SK-N-SH (cell line): ENCODE data around the gene ADGRA1. TPM values are rescaled to one million over a fixed set of nuclear protein-coding genes. Genes with fewer than 3 reads are reported as not detected.

Experiments used
- CTCF ChIA-PET: fragments of 300-600, 350-600 bp; formaldehyde crosslinking; extraction: SDS; loops from one replicate; lab custom pipeline; 2021; lab: Yijun Ruan, JAX
- POLR2A ChIA-PET: fragments of 350-600 bp; sonication (Branson Sonifier 250); formaldehyde crosslinking; extraction: SDS; loops from one replicate; lab custom pipeline; 2020; ENCODE audit warnings: antibody characterized with exemption, inconsistent platforms; lab: Yijun Ruan, JAX
- DNase-seq: peaks from one replicate; pipeline ENCODE4 v3.0.0; 2012
- H2AFZ ChIP-seq: fragments of 200-600 bp; sonication (generic); 2 replicates; pipeline ENCODE4 v1.8.1; 2016; ENCODE audit warnings: antibody characterized with exemption, mild to moderate bottlenecking, low read depth
- H3F3A ChIP-seq: fragments of 200-600 bp; sonication (generic); replicated peaks from 2 replicates; pipeline ENCODE3; 2016; ENCODE audit warnings: antibody characterized with exemption, mild to moderate bottlenecking; ENCODE audit not compliant: insufficient read depth
- H3K27ac ChIP-seq, 2 experiments: fragments of 200-500 bp in 1 of 2; fragments of 200-600 bp in 1 of 2; sonication (Bioruptor generic) in 1 of 2; sonication (generic), shearing (Covaris generic) in 1 of 2; 2 replicates each; pipeline versions ENCODE4 v1.5.1 to v1.6.1; 2014 to 2016; ENCODE audit warnings: low read depth in 2 of 2, inconsistent platforms in 1 of 2, low read length in 1 of 2, mild to moderate bottlenecking in 1 of 2, mixed read lengths in 1 of 2
- H3K27me3 ChIP-seq: fragments of 200-600 bp; sonication (generic), shearing (Covaris generic); 2 replicates; pipeline ENCODE4 v1.6.1; 2016; ENCODE audit warnings: mixed run types; ENCODE audit not compliant: insufficient read depth
- H3K36me3 ChIP-seq, 2 experiments: fragments of 200-500 bp in 1 of 2; fragments of 200-600 bp in 1 of 2; sonication (Bioruptor generic) in 1 of 2; sonication (generic) in 1 of 2; replicated peaks in 1 of 2; 2 replicates each; pipeline versions ENCODE3 to v1.5.1; 2014 to 2016; ENCODE audit warnings: low read length in 1 of 2, mild to moderate bottlenecking in 1 of 2; ENCODE audit not compliant: insufficient read depth in 2 of 2, control insufficient read depth in 1 of 2
- H3K4me1 ChIP-seq, 2 experiments: fragments of 200-500 bp in 1 of 2; fragments of 200-600 bp in 1 of 2; sonication (Bioruptor generic) in 1 of 2; sonication (generic), shearing (Covaris generic) in 1 of 2; 2 replicates each; pipeline versions ENCODE4 v1.5.1 to v1.6.1; 2014 to 2016; ENCODE audit warnings: low read depth in 1 of 2, low read length in 1 of 2, mixed run types in 1 of 2; ENCODE audit not compliant: insufficient read depth in 2 of 2, control insufficient read depth in 1 of 2
- H3K4me2 ChIP-seq: fragments of 200-600 bp; sonication (generic), shearing (Covaris generic); 2 replicates; pipeline ENCODE4 v1.6.1; 2017; ENCODE audit warnings: mixed run types
- H3K4me3 ChIP-seq, 2 experiments: fragments of 200-500 bp in 1 of 2; fragments of 200-600 bp in 1 of 2; sonication (Bioruptor generic) in 1 of 2; sonication (generic), shearing (Covaris generic) in 1 of 2; 2 replicates each; pipeline versions ENCODE4 v1.5.1 to v1.8.1; 2014 to 2016; ENCODE audit warnings: low read depth in 2 of 2, inconsistent platforms in 1 of 2, low read length in 1 of 2, mild to moderate bottlenecking in 1 of 2, mixed read lengths in 1 of 2, moderate library complexity in 1 of 2
- H3K79me2 ChIP-seq: fragments of 200-600 bp; sonication (generic); 2 replicates; pipeline ENCODE4 v1.8.1; 2017; ENCODE audit warnings: mild to moderate bottlenecking; ENCODE audit not compliant: insufficient read depth
- H3K9ac ChIP-seq: fragments of 200-600 bp; sonication (generic); 2 replicates; pipeline ENCODE4 v1.6.1; 2017; ENCODE audit warnings: mixed run types
- H3K9me2 ChIP-seq: fragments of 200-600 bp; sonication (generic); 2 replicates; pipeline ENCODE4 v1.6.1; 2017; ENCODE audit warnings: mixed run types
- H3K9me3 ChIP-seq: fragments of 200-600 bp; sonication (generic); 2 replicates; pipeline ENCODE4 v1.6.1; 2017; ENCODE audit warnings: mixed run types, mild to moderate bottlenecking, moderate library complexity
- H4K20me1 ChIP-seq: fragments of 200-600 bp; sonication (generic); 2 replicates; pipeline ENCODE4 v1.6.1; 2017; ENCODE audit warnings: mild to moderate bottlenecking, mixed run types; ENCODE audit not compliant: insufficient read depth
- CHD2 ChIP-seq: fragments of 150-350 bp; IDR thresholded peaks from 2 replicates; pipeline ENCODE4 v1.6.1; 2018; ENCODE audit warnings: low read length; ENCODE audit not compliant: partially characterized antibody
- EZH2phosphoT487 ChIP-seq: fragments of 200-600 bp; sonication (generic); IDR thresholded peaks from 2 replicates; pipeline ENCODE4 v1.6.1; 2017; ENCODE audit warnings: low read depth, mixed run types, mild to moderate bottlenecking, antibody characterized with exemption, moderate library complexity, borderline replicate concordance
- GABPA ChIP-seq: IDR thresholded peaks from 2 replicates; pipeline ENCODE4 v1.4.0; 2012; ENCODE audit warnings: low read depth, mild to moderate bottlenecking
- GATA2 ChIP-seq: sonication (generic); formaldehyde crosslinking; IDR thresholded peaks from 2 replicates; pipeline ENCODE4 v1.5.0; 2020; ENCODE audit warnings: mild to moderate bottlenecking, missing genetic modification reagents
- MEF2A ChIP-seq: IDR thresholded peaks from 2 replicates; pipeline ENCODE4 v1.4.0; 2012; ENCODE audit warnings: low read depth, borderline replicate concordance
- NFIC ChIP-seq: IDR thresholded peaks from 2 replicates; pipeline ENCODE4 v1.4.0; 2012; ENCODE audit warnings: borderline replicate concordance
- POLR2AphosphoS5 ChIP-seq: IDR thresholded peaks from 2 replicates; pipeline ENCODE4 v1.6.1; 2012; ENCODE audit warnings: low read depth, low read length
- RCOR1 ChIP-seq: fragments of 150-350 bp; IDR thresholded peaks from 2 replicates; pipeline ENCODE4 v1.6.1; 2017; ENCODE audit warnings: antibody characterized with exemption, low read length
- RFX5 ChIP-seq: IDR thresholded peaks from 2 replicates; pipeline ENCODE4 v1.6.1; 2012; ENCODE audit warnings: mild to moderate bottlenecking, improper control_type of control experiment, low read length
- TAF1 ChIP-seq: IDR thresholded peaks from 2 replicates; pipeline ENCODE4 v1.6.1; 2012; ENCODE audit warnings: low read depth, mild to moderate bottlenecking, low read length, moderate library complexity, borderline replicate concordance
- TCF12 ChIP-seq: IDR thresholded peaks from 2 replicates; pipeline ENCODE4 v1.4.0; 2012
- WGBS: methylation state at CpG from one replicate; pipeline ENCODE4 v1.1.6; 2017; ENCODE audit warnings: low lambda C conversion rate; 5-methylcytosine and 5-hydroxymethylcytosine counted together
- polyA plus RNA-seq, 3 experiments: library from polyadenylated mRNA; depleted of rRNA; stranded (reverse); fragments of >200 nt; gene quantifications; 2 replicates each; pipeline ENCODE4 v1.2.3, GENCODE V29; 2012
- TF ChIP-seq, protein P1 (sequence below): IDR thresholded peaks from 2 replicates; pipeline ENCODE4; 2012
- TF ChIP-seq, protein P2 (sequence below): IDR thresholded peaks from 2 replicates; pipeline ENCODE4 v1.4.0; 2012; ENCODE audit warnings: low read depth, borderline replicate concordance
- TF ChIP-seq, protein P3 (sequence below): fragments of 200-600 bp; sonication (generic); IDR thresholded peaks from 2 replicates; pipeline ENCODE4 v1.6.1; 2017; ENCODE audit warnings: antibody characterized with exemption, mild to moderate bottlenecking, moderate library complexity
- TF ChIP-seq, protein P4 (sequence below): IDR thresholded peaks from 2 replicates; pipeline ENCODE4 v1.4.0; 2012; ENCODE audit warnings: low read depth, borderline replicate concordance
- TF ChIP-seq, protein P5 (sequence below): IDR thresholded peaks from 2 replicates; pipeline ENCODE4 v1.4.0; 2012; ENCODE audit warnings: low read depth

Gene ADGRA1
- polyA plus RNA-seq, 1 of the 3 experiments (the other 2 are of a cell fraction), result not detected

DNA sequence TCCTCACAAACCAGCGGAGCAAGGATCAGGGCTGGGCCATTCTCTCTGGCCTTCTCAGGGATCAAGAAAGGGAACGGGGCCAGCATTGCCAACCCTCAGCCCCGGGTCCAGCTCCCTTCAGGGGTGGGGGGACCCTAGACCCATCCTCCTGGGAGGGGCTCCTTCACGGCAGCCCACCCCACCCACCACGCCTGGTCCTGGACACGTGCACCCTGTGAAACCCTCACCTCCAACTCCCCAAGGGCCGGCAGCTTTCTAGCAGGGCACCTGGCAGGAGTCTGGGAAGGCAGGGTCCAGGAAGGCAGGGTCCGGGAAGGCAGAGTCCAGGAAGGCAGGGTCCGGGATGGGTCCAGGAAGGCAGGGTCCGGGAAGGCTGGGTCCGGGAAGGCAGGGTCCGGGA lies 46.6 kb upstream of the ADGRA1 start (continued):
- TF ChIP-seq, protein P1, sequence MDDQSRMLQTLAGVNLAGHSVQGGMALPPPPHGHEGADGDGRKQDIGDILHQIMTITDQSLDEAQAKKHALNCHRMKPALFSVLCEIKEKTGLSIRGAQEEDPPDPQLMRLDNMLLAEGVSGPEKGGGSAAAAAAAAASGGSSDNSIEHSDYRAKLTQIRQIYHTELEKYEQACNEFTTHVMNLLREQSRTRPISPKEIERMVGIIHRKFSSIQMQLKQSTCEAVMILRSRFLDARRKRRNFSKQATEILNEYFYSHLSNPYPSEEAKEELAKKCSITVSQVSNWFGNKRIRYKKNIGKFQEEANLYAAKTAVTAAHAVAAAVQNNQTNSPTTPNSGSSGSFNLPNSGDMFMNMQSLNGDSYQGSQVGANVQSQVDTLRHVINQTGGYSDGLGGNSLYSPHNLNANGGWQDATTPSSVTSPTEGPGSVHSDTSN, result no peak
- no peak for TF ChIP-seq GABPA
- no peak for TF ChIP-seq RCOR1

DNA sequence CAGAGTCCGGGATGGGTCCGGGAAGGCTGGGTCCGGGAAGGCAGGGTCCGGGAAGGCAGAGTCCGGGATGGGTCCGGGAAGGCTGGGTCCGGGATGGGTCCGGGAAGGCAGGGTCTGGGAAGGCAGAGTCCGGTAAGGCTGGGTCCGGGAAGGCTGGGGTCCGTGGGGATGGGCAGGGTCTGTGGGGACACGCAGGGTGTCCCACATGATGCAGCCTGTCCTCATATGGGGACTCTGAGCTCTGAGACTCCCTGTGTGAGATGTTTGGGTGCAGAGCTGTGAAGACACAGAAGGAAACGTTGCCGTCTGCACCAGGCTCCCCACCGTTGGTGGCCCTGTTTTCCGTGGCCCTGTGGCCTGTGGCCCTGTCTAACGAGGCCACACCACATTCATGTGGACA lies 45.7 kb upstream of the ADGRA1 start:
- Histone ChIP-seq H3K27ac (no peak overlapping the region), H3K4me1 (no peaks in the 10 kb centered on the region; a peak in 1 of 4 replicates), H3F3A (no peaks in the 10 kb centered on the region), H4K20me1 (no peaks in the 10 kb centered on the region), H3K4me3 (no peak overlapping the region), H3K27me3 (no peaks in the 10 kb centered on the region), H3K4me2 (no peak overlapping the region), H2AFZ (no peak overlapping the region), H3K36me3 (no peaks in the 10 kb centered on the region), H3K79me2 (no peaks in the 10 kb centered on the region), H3K9me2 (no peaks in the 10 kb centered on the region), H3K9me3 (no peaks in the 10 kb centered on the region), H3K9ac (no peak overlapping the region)
- CTCF ChIA-PET, result no interaction called here
- 68% methylated on average over 5 of the region's 17 CpGs for WGBS
- DNase-seq, result no peak
- TF ChIP-seq, protein P2, sequence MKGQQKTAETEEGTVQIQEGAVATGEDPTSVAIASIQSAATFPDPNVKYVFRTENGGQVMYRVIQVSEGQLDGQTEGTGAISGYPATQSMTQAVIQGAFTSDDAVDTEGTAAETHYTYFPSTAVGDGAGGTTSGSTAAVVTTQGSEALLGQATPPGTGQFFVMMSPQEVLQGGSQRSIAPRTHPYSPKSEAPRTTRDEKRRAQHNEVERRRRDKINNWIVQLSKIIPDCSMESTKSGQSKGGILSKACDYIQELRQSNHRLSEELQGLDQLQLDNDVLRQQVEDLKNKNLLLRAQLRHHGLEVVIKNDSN, result no peak
- POLR2A ChIA-PET, result no interaction called here

DNA sequence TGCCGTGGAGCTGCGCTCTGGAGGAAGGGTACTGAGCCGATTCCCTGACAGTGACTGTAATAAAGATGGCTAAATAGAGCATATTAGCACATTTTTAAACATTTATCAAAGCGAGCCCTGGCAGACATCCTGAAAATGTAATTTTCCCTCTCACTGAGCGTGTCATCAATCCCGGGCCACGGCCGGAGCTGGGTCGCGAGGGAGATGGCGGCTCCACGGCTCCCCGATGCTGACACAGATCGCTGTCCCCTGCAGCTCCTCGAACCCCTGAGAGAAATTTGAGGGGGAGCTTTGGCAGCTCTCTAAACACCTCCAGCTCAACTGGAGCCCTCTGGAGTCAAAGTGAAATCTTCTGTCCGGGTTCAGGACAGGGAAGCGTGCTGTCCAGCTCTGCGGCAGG lies 44.9 kb upstream of the ADGRA1 start:
- no peaks in the 10 kb centered on the region for H3K36me3 ChIP-seq
- H3K9me3 ChIP-seq, result no peaks in the 10 kb centered on the region
- no peaks in the 10 kb centered on the region for H3K9me2 ChIP-seq
- no peaks in the 10 kb centered on the region for H3K79me2 ChIP-seq
- no peaks in the 10 kb centered on the region for H3K27me3 ChIP-seq
- no peak overlapping the region for H3K9ac ChIP-seq
- WGBS, result 54% methylated on average over 18 of the region's 18 CpGs
- no peak overlapping the region for H3K4me3 ChIP-seq
- DNase-seq, result no peak
- TF ChIP-seq GATA2 (no peak), RCOR1 (no peak), TCF12 (no peak), TAF1 (no peak), CHD2 (no peak), EZH2phosphoT487 (no peak), RFX5 (no peak), NFIC (no peak), GABPA (no peak), MEF2A (no peak), POLR2AphosphoS5 (no peak)
- TF ChIP-seq, protein P3, sequence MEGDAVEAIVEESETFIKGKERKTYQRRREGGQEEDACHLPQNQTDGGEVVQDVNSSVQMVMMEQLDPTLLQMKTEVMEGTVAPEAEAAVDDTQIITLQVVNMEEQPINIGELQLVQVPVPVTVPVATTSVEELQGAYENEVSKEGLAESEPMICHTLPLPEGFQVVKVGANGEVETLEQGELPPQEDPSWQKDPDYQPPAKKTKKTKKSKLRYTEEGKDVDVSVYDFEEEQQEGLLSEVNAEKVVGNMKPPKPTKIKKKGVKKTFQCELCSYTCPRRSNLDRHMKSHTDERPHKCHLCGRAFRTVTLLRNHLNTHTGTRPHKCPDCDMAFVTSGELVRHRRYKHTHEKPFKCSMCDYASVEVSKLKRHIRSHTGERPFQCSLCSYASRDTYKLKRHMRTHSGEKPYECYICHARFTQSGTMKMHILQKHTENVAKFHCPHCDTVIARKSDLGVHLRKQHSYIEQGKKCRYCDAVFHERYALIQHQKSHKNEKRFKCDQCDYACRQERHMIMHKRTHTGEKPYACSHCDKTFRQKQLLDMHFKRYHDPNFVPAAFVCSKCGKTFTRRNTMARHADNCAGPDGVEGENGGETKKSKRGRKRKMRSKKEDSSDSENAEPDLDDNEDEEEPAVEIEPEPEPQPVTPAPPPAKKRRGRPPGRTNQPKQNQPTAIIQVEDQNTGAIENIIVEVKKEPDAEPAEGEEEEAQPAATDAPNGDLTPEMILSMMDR, result no peak
- TF ChIP-seq, protein P4, sequence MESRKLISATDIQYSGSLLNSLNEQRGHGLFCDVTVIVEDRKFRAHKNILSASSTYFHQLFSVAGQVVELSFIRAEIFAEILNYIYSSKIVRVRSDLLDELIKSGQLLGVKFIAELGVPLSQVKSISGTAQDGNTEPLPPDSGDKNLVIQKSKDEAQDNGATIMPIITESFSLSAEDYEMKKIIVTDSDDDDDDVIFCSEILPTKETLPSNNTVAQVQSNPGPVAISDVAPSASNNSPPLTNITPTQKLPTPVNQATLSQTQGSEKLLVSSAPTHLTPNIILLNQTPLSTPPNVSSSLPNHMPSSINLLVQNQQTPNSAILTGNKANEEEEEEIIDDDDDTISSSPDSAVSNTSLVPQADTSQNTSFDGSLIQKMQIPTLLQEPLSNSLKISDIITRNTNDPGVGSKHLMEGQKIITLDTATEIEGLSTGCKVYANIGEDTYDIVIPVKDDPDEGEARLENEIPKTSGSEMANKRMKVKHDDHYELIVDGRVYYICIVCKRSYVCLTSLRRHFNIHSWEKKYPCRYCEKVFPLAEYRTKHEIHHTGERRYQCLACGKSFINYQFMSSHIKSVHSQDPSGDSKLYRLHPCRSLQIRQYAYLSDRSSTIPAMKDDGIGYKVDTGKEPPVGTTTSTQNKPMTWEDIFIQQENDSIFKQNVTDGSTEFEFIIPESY, result no peak
- TF ChIP-seq, protein P5, sequence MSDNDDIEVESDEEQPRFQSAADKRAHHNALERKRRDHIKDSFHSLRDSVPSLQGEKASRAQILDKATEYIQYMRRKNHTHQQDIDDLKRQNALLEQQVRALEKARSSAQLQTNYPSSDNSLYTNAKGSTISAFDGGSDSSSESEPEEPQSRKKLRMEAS, result no peak
- no peak overlapping the region for H2AFZ ChIP-seq
- ChIA-PET POLR2A (no interaction called here), CTCF (no interaction called here)
- no peak overlapping the region for H3K27ac ChIP-seq
- H3F3A ChIP-seq, result no peaks in the 10 kb centered on the region
- no peaks in the 10 kb centered on the region for H4K20me1 ChIP-seq
- H3K4me2 ChIP-seq, result no peak overlapping the region
- no peaks in the 10 kb centered on the region; a peak in 1 of 4 replicates for H3K4me1 ChIP-seq
